ENCODE measurements around the gene MBOAT2.
"Not testable (repeated sequence)": the region's sequence is repeated elsewhere in the genome, so short reads cannot be mapped to it uniquely, and the experiment has no call there.

Gene MBOAT2

DNA sequence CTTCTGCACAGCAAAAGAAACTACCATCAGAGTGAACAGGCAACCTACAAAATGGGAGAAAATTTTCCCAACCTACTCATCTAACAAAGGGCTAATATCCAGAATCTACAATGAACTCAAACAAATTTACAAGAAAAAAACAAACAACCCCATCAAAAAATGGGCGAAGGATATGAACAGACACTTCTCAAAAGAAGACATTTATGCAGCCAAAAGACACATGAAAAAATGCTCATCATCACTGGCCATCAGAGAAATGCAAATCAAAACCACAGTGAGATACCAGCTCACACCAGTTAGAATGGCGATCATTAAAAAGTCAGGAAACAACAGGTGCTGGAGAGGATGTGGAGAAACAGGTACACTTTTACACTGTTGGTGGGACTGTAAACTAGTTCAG, 40.0 kb upstream of the MBOAT2 start:
- H3K27ac ChIP-seq (ENCODE audit: low read depth, low read length); H3K4me3 ChIP-seq (ENCODE audit: low read length); H2AK5ac ChIP-seq (ENCODE audit: low read length); H3K4me1 ChIP-seq (ENCODE audit: control insufficient read depth, low read depth, low read length); H2BK15ac ChIP-seq (replicated peaks; ENCODE audit: low read depth); H3K79me1 ChIP-seq (ENCODE audit: low read length); H3K27me3 ChIP-seq (ENCODE audit: insufficient read depth, low read length, poor library complexity); DNase-seq; H4K8ac ChIP-seq (ENCODE audit: low read depth, low read length); H3K4me2 ChIP-seq (ENCODE audit: low read length); H4K5ac ChIP-seq (ENCODE audit: low read length); H3K9ac ChIP-seq (ENCODE audit: low read length); H2BK120ac ChIP-seq (ENCODE audit: low read depth, low read length); H3K23ac ChIP-seq (ENCODE audit: low read length); H3K36me3 ChIP-seq (ENCODE audit: control insufficient read depth, insufficient read depth, low read length); H3K79me2 ChIP-seq (ENCODE audit: control insufficient read depth, insufficient read depth, low read length); H3K18ac ChIP-seq (ENCODE audit: low read length); H2BK5ac ChIP-seq (ENCODE audit: low read length); H3K4ac ChIP-seq (ENCODE audit: low read depth, low read length); H3K56ac ChIP-seq (ENCODE audit: low read length): not testable (repeated sequence)
- no CpG with 5 or more reads among the region's 2 CpGs for WGBS (ENCODE audit: extremely low coverage, insufficient coverage, low lambda C conversion rate)

DNA sequence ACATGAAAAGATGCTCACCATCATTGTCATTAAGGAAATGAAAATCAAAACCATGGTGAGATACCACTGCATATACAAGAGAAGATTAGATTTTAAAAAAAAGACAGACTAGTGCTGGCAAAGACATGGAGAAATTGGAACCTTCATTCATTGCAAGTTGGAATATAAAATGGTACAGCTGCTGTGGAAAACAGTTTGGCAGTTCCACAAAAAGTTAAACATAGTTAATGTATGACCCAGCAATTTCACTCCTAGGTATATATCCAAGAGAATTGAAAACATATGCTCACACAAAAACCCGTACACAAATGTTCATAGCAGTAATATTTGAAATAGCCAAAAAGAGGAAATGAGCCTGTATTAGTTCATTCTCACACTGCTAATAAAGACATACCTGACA, 33.7 kb upstream of the MBOAT2 start:
- no peak overlapping the region for H3K4me3 ChIP-seq (ENCODE audit: low read length)
- no peak overlapping the region for H3K56ac ChIP-seq (ENCODE audit: low read length)
- no peak overlapping the region for H3K23ac ChIP-seq (ENCODE audit: low read length)
- no peaks in the 10 kb centered on the region for H3K79me1 ChIP-seq (ENCODE audit: low read length)
- no peak overlapping the region for H3K9ac ChIP-seq (ENCODE audit: low read length)
- no peaks in the 10 kb centered on the region for H3K36me3 ChIP-seq (ENCODE audit: control insufficient read depth, insufficient read depth, low read length)
- DNase-seq: no peak
- no peak overlapping the region for H3K18ac ChIP-seq (ENCODE audit: low read length)
- no peak overlapping the region for H3K4me2 ChIP-seq (ENCODE audit: low read length)
- H3K27me3 ChIP-seq (ENCODE audit: insufficient read depth, low read length, poor library complexity): no peaks in the 10 kb centered on the region
- no peak overlapping the region for H2BK15ac ChIP-seq (replicated peaks; ENCODE audit: low read depth)
- no peaks in the 10 kb centered on the region for H3K79me2 ChIP-seq (ENCODE audit: control insufficient read depth, insufficient read depth, low read length)
- H2AK5ac ChIP-seq (ENCODE audit: low read length): no peak overlapping the region
- no peak overlapping the region for H4K8ac ChIP-seq (ENCODE audit: low read depth, low read length)
- H3K4ac ChIP-seq (ENCODE audit: low read depth, low read length): no peak overlapping the region
- no CpG with 5 or more reads among the region's 1 CpG for WGBS (ENCODE audit: extremely low coverage, insufficient coverage, low lambda C conversion rate)
- no peak overlapping the region for H3K27ac ChIP-seq (ENCODE audit: low read depth, low read length)
- H4K5ac ChIP-seq (ENCODE audit: low read length): no peak overlapping the region
- peaks cover 4% of the 10 kb centered on the region for H3K4me1 ChIP-seq (ENCODE audit: control insufficient read depth, low read depth, low read length)
- H2BK5ac ChIP-seq (ENCODE audit: low read length): no peak overlapping the region
- H2BK120ac ChIP-seq (ENCODE audit: low read depth, low read length): no peak overlapping the region

DNA sequence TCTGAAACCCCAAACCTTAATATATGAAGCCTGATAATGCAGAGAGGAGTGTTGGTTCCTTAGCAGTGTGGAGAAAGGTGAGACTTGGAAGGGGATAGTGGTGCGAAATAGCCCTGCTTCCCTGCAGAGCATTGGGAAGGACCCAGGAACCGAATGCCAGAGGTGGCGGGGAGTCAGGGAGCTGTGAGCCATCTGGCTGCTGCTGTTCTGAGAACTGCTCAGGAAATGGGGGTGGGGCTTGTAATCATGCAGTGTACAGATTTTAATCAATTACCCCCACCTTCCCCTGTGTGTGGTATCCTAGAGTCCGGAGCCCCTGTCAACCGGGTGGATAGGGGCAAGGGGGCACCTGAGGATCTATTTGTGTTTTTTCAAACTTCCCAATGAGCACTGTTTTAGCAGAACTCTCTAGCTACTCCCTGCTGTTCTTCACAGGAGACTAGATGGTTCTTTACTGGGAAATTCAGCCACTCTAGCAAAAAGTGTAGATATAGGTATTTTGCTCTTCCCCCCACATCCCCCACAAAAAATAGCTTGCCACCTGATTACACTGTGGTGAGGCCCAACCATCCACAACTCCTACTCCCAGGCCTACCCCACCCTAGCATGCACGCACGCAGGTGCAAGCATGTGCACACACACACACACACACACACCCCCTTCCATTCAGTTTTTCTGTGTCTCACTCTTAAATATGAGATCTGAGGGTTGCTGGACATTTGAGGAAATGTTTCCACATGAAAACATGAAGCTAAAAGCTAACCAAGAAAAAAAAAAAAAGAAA, 30.1 kb upstream of the MBOAT2 start:
- H3K36me3 ChIP-seq (ENCODE audit: control insufficient read depth, insufficient read depth, low read length): no peaks in the 10 kb centered on the region
- H4K8ac ChIP-seq (ENCODE audit: low read depth, low read length): no peak overlapping the region
- H3K4me3 ChIP-seq (ENCODE audit: low read length): no peak overlapping the region
- H3K4me1 ChIP-seq (ENCODE audit: control insufficient read depth, low read depth, low read length): peaks cover 4% of the 10 kb centered on the region
- no peak overlapping the region for H2BK5ac ChIP-seq (ENCODE audit: low read length)
- H3K79me2 ChIP-seq (ENCODE audit: control insufficient read depth, insufficient read depth, low read length): no peaks in the 10 kb centered on the region
- no peaks in the 10 kb centered on the region for H3K79me1 ChIP-seq (ENCODE audit: low read length)
- no peak overlapping the region for H3K23ac ChIP-seq (ENCODE audit: low read length)
- no peak overlapping the region for H3K4me2 ChIP-seq (ENCODE audit: low read length)
- WGBS (ENCODE audit: extremely low coverage, insufficient coverage, low lambda C conversion rate): no CpG with 5 or more reads among the region's 7 CpGs
- no peaks in the 10 kb centered on the region for H3K27me3 ChIP-seq (ENCODE audit: insufficient read depth, low read length, poor library complexity)
- H3K4ac ChIP-seq (ENCODE audit: low read depth, low read length): no peak overlapping the region
- H2BK120ac ChIP-seq (ENCODE audit: low read depth, low read length): no peak overlapping the region
- no peak overlapping the region for H3K9ac ChIP-seq (ENCODE audit: low read length)
- H3K18ac ChIP-seq (ENCODE audit: low read length): no peak overlapping the region
- no peak overlapping the region for H4K5ac ChIP-seq (ENCODE audit: low read length)
- H2BK15ac ChIP-seq (replicated peaks; ENCODE audit: low read depth): no peak overlapping the region
- no peak overlapping the region for H2AK5ac ChIP-seq (ENCODE audit: low read length)
- H3K56ac ChIP-seq (ENCODE audit: low read length): no peak overlapping the region
- peak; percentile 67 for DNase-seq
- H3K27ac ChIP-seq (ENCODE audit: low read depth, low read length): no peak overlapping the region

DNA sequence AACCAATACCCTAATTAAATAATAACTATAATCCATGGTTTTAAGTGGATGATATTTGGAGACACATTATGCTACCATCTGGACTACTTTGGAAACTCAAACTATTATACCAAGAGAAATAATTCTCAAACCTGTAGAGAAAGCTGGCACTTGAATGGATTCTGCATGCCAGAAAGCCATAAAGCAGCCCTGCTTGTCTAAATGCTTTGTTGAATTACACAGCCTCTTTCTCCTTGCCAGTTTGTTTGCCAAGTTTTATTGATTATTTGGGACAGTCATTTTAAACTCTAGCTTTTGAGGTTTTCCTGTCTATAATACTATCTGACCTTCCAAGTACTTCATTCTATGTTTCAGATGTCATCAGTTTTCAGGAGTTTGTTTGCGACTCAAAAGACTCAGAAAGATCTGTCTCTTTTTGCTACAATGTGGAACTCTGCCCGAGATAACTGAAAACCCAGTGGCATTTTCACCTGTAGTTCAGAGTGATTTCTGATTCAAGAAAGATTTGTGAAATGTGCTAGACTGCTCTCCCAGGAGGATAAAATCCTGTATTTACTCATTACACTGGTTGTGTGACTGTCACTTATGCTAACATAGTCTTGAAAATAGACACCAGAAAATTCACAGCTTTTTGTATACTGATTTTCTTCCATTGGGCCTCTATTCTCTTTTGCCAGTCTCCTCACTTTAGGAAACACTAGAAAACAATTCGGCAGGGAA, 29.2 kb upstream of the MBOAT2 start:
- Histone ChIP-seq H3K4me3 (ENCODE audit: low read length) (no peak overlapping the region), H3K36me3 (ENCODE audit: control insufficient read depth, insufficient read depth, low read length) (no peaks in the 10 kb centered on the region), H3K79me1 (ENCODE audit: low read length) (no peaks in the 10 kb centered on the region), H2BK5ac (ENCODE audit: low read length) (no peak overlapping the region), H2BK120ac (ENCODE audit: low read depth, low read length) (no peak overlapping the region), H2BK15ac (replicated peaks; ENCODE audit: low read depth) (no peak overlapping the region), H3K23ac (ENCODE audit: low read length) (no peak overlapping the region), H3K4me2 (ENCODE audit: low read length) (no peak overlapping the region), H3K56ac (ENCODE audit: low read length) (no peak overlapping the region), H3K27ac (ENCODE audit: low read depth, low read length) (no peak overlapping the region), H3K4me1 (ENCODE audit: control insufficient read depth, low read depth, low read length) (peaks cover 4% of the 10 kb centered on the region), H2AK5ac (ENCODE audit: low read length) (no peak overlapping the region), H3K18ac (ENCODE audit: low read length) (no peak overlapping the region), H3K27me3 (ENCODE audit: insufficient read depth, low read length, poor library complexity) (no peaks in the 10 kb centered on the region), H4K5ac (ENCODE audit: low read length) (no peak overlapping the region), H4K8ac (ENCODE audit: low read depth, low read length) (no peak overlapping the region), H3K79me2 (ENCODE audit: control insufficient read depth, insufficient read depth, low read length) (no peaks in the 10 kb centered on the region), H3K4ac (ENCODE audit: low read depth, low read length) (no peak overlapping the region), H3K9ac (ENCODE audit: low read length) (no peak overlapping the region)
- no peak for DNase-seq
- WGBS (ENCODE audit: extremely low coverage, insufficient coverage, low lambda C conversion rate): no CpG with 5 or more reads among the region's 3 CpGs

DNA sequence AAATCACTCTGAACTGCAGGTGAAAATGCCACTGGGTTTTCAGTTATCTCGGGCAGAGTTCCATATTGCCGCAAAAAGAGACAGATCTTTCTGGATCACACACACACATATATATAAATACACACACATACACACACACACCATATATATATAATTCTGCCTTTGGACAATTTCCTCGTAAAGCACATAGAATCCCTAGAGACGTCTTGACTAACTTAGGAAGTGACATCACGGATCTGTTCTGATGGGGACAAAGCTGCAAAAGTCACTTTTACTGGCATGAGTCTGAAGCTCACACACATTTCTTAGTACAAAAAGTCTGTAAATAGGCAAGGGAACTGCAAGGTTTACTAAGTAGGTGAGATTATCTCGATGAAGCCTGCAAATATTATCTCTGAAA, 28.6 kb upstream of the MBOAT2 start:
- no peak overlapping the region for H3K56ac ChIP-seq (ENCODE audit: low read length)
- no peaks in the 10 kb centered on the region for H3K36me3 ChIP-seq (ENCODE audit: control insufficient read depth, insufficient read depth, low read length)
- H3K18ac ChIP-seq (ENCODE audit: low read length): no peak overlapping the region
- H2BK120ac ChIP-seq (ENCODE audit: low read depth, low read length): peak overlapping the region; percentile 61
- H2BK15ac ChIP-seq (replicated peaks; ENCODE audit: low read depth): no peak overlapping the region
- H3K4me3 ChIP-seq (ENCODE audit: low read length): no peak overlapping the region
- DNase-seq: no peak
- no peak overlapping the region for H2AK5ac ChIP-seq (ENCODE audit: low read length)
- H3K79me2 ChIP-seq (ENCODE audit: control insufficient read depth, insufficient read depth, low read length): no peaks in the 10 kb centered on the region
- H4K5ac ChIP-seq (ENCODE audit: low read length): no peak overlapping the region
- H2BK5ac ChIP-seq (ENCODE audit: low read length): no peak overlapping the region
- no peak overlapping the region for H3K23ac ChIP-seq (ENCODE audit: low read length)
- H3K9ac ChIP-seq (ENCODE audit: low read length): no peak overlapping the region
- H3K27ac ChIP-seq (ENCODE audit: low read depth, low read length): no peak overlapping the region
- no peak overlapping the region for H3K4me2 ChIP-seq (ENCODE audit: low read length)
- H4K8ac ChIP-seq (ENCODE audit: low read depth, low read length): no peak overlapping the region
- no peaks in the 10 kb centered on the region for H3K79me1 ChIP-seq (ENCODE audit: low read length)
- H3K27me3 ChIP-seq (ENCODE audit: insufficient read depth, low read length, poor library complexity): no peaks in the 10 kb centered on the region
- peaks cover 4% of the 10 kb centered on the region for H3K4me1 ChIP-seq (ENCODE audit: control insufficient read depth, low read depth, low read length)
- no peak overlapping the region for H3K4ac ChIP-seq (ENCODE audit: low read depth, low read length)
- no CpG with 5 or more reads among the region's 6 CpGs for WGBS (ENCODE audit: extremely low coverage, insufficient coverage, low lambda C conversion rate)

Data from mesendoderm (in vitro differentiated cells).